NCI-H1417 (cell line): ENCODE measurements around the gene CFAP65.

Experiments used
- DNase-seq, 3 experiments: peaks; one replicate each; lab custom pipeline; 2025; lab: John Stamatoyannopoulos, UW

Gene CFAP65

GRCh38 chr2:219030177-219030940, 11.0 kb downstream of the CFAP65 start:
- no peak for DNase-seq

GRCh38 chr2:219029829-219030165, 11.5 kb downstream of the CFAP65 start:
- peak; percentile 46 to 84 (median 71) for DNase-seq

- no peak for DNase-seq
These were observed 12.1 kb downstream of the CFAP65 start for GRCh38 chr2:219028996-219029828.

- no peak for DNase-seq
These were observed 13.2 kb downstream of the CFAP65 start for GRCh38 chr2:219028141-219028540.

- no peak for DNase-seq
These were observed 13.7 kb downstream of the CFAP65 start for GRCh38 chr2:219027511-219028055.

GRCh38 chr2:219026946-219027345, 14.4 kb downstream of the CFAP65 start:
- no peak for DNase-seq

GRCh38 chr2:219025637-219026585, 15.4 kb downstream of the CFAP65 start:
- no peak for DNase-seq

GRCh38 chr2:219024059-219024458, 17.3 kb downstream of the CFAP65 start:
- no peak for DNase-seq

GRCh38 chr2:219023045-219023605, 18.2 kb downstream of the CFAP65 start:
- DNase-seq: no peak

- DNase-seq: no peak
These were observed 18.7 kb downstream of the CFAP65 start for GRCh38 chr2:219022616-219023015.

GRCh38 chr2:219022041-219022440, 19.3 kb downstream of the CFAP65 start:
- DNase-seq: no peak

- no peak for DNase-seq
These were observed 19.7 kb downstream of the CFAP65 start for GRCh38 chr2:219021591-219021990.

GRCh38 chr2:219020604-219021365, 20.5 kb downstream of the CFAP65 start:
- DNase-seq: peak in 1 of 3 experiments; percentile 2

GRCh38 chr2:219019436-219019835, 21.9 kb downstream of the CFAP65 start:
- DNase-seq: no peak

- no peak for DNase-seq
These were observed 22.6 kb downstream of the CFAP65 start for GRCh38 chr2:219018726-219019125.

- DNase-seq: no peak
These were observed 23.0 kb downstream of the CFAP65 start for GRCh38 chr2:219018286-219018685.

GRCh38 chr2:219017201-219017931, 23.9 kb downstream of the CFAP65 start:
- no peak for DNase-seq

GRCh38 chr2:219016721-219017120, 24.6 kb downstream of the CFAP65 start:
- no peak for DNase-seq

GRCh38 chr2:219010873-219011272, 30.4 kb downstream of the CFAP65 start:
- peak in 1 of 3 experiments; percentile 3 for DNase-seq

GRCh38 chr2:219010162-219010756, 31.1 kb downstream of the CFAP65 start:
- peak in 2 of 3 experiments; percentile 9 to 44 for DNase-seq
